Osteoblast (primary cell): ENCODE results near the gene KIF9. TPM values are rescaled to one million over a fixed set of nuclear protein-coding genes. Genes with fewer than 3 reads are reported as not detected.
"Not testable (repeated sequence)": the region's sequence is repeated elsewhere in the genome, so short reads cannot be mapped to it uniquely, and the experiment has no call there.

ENCODE experiments used
- DNase-seq: peaks from one replicate; pipeline ENCODE4 v3.0.0; 2011; ENCODE audit warnings: low spot score, mixed read lengths; ENCODE audit not compliant: insufficient read length; ENCODE audit errors: missing footprints
- H2AFZ ChIP-seq: 2 replicates; pipeline ENCODE4 v1.6.0; 2011; ENCODE audit warnings: mild to moderate bottlenecking, low read length
- H3K27ac ChIP-seq: 2 replicates; pipeline ENCODE4 v1.5.1; 2011; ENCODE audit warnings: mild to moderate bottlenecking, low read depth, low read length, moderate library complexity
- H3K27me3 ChIP-seq: 2 replicates; pipeline ENCODE4 v1.6.0; 2012; ENCODE audit warnings: mild to moderate bottlenecking, control low read depth, inconsistent platforms, low read length, moderate library complexity; ENCODE audit not compliant: insufficient read depth
- H3K36me3 ChIP-seq: 2 replicates; pipeline ENCODE4 v1.5.1; 2011; ENCODE audit warnings: mild to moderate bottlenecking, low read length, control low read depth, moderate library complexity; ENCODE audit not compliant: insufficient read depth
- H3K4me1 ChIP-seq: 2 replicates; pipeline ENCODE4 v1.5.1; 2011; ENCODE audit warnings: mild to moderate bottlenecking, low read length, control low read depth, moderate library complexity; ENCODE audit not compliant: insufficient read depth
- H3K4me2 ChIP-seq: 2 replicates; pipeline ENCODE4 v1.6.0; 2011; ENCODE audit warnings: mild to moderate bottlenecking, low read length; ENCODE audit not compliant: insufficient read depth
- H3K4me3 ChIP-seq: fragments of 200-600 bp; sonication (generic); 3 replicates; pipeline ENCODE4 v1.5.1; 2012; ENCODE audit warnings: mild to moderate bottlenecking, low read length, inconsistent platforms; ENCODE audit not compliant: insufficient read depth
- H3K79me2 ChIP-seq: 2 replicates; pipeline ENCODE4 v1.6.0; 2012; ENCODE audit warnings: mild to moderate bottlenecking, low read length, control low read depth, inconsistent platforms; ENCODE audit not compliant: insufficient read depth
- H3K9me3 ChIP-seq: 2 replicates; pipeline ENCODE4 v1.5.1; 2011; ENCODE audit warnings: low read depth, low read length, control low read depth
- H4K20me1 ChIP-seq: 2 replicates; pipeline ENCODE4 v1.6.0; 2012; ENCODE audit warnings: mild to moderate bottlenecking, low read length, control low read depth; ENCODE audit not compliant: insufficient read depth
- total RNA-seq: library from RNA; depleted of rRNA; stranded (reverse); fragments of >200 nt; gene quantifications from 2 replicates; pipeline ENCODE4 v1.2.3, GENCODE V29; 2012
- TF ChIP-seq, protein P1 (sequence below): IDR thresholded peaks from 2 replicates; pipeline ENCODE4 v1.5.1; 2011; ENCODE audit warnings: mild to moderate bottlenecking, low read depth, low read length, moderate library complexity; ENCODE audit errors: extremely low read depth

Gene KIF9
- total RNA-seq, 1 donor, result 5.1 TPM

DNA sequence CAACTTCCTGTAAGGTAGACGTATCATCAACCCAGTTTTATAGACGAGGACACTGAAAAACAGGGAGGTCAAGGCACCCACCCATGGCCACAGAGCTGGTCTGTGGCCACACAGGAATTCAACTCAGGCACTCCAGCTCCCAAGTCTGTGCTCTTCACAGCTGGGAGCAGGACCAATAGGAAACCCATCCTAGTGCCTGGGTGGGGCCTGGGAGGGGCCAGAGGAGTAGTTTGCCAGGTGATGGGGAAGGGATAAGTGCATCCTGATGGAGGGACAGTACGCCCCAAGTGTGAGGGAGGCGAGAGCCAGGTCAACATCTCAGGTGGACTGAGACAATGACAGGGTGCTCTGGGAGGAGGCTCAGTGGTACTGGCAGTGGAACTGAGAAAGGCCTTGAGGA lies 22.0 kb downstream of the KIF9 start:
- DNase-seq, result no peak
- TF ChIP-seq, protein P1, sequence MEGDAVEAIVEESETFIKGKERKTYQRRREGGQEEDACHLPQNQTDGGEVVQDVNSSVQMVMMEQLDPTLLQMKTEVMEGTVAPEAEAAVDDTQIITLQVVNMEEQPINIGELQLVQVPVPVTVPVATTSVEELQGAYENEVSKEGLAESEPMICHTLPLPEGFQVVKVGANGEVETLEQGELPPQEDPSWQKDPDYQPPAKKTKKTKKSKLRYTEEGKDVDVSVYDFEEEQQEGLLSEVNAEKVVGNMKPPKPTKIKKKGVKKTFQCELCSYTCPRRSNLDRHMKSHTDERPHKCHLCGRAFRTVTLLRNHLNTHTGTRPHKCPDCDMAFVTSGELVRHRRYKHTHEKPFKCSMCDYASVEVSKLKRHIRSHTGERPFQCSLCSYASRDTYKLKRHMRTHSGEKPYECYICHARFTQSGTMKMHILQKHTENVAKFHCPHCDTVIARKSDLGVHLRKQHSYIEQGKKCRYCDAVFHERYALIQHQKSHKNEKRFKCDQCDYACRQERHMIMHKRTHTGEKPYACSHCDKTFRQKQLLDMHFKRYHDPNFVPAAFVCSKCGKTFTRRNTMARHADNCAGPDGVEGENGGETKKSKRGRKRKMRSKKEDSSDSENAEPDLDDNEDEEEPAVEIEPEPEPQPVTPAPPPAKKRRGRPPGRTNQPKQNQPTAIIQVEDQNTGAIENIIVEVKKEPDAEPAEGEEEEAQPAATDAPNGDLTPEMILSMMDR, result no peak
- Histone ChIP-seq H3K4me3 (no peak overlapping the region), H3K4me2 (no peak overlapping the region), H3K4me1 (no peaks in the 10 kb centered on the region), H3K36me3 (no peaks in the 10 kb centered on the region), H3K9me3 (no peaks in the 10 kb centered on the region), H3K27ac (no peak overlapping the region), H3K27me3 (peaks cover 2% of the 10 kb centered on the region), H4K20me1 (no peaks in the 10 kb centered on the region), H2AFZ (no peak overlapping the region), H3K79me2 (no peaks in the 10 kb centered on the region)

DNA sequence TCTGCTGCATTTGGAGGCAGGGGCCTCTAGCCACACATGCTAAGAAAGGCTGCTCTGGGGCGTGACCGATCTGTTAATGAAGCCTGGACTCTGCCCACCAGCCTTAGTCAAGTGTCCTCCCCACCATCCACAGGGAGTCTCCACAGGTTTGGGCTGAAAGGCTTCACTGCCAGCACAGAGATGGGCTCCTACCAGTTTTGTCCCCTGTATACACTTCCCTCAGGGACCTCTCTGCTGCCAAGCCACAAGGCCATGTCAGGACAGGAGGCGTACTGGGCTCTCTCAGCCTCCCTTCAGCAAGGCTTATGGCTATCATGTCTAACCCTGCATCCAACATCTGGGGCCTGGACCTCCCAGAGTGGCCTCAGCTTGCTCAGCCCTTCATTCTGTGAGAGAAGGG lies 23.5 kb downstream of the KIF9 start:
- Histone ChIP-seq H4K20me1 (no peaks in the 10 kb centered on the region), H2AFZ (no peak overlapping the region), H3K36me3 (no peaks in the 10 kb centered on the region), H3K27ac (no peak overlapping the region), H3K4me3 (no peak overlapping the region), H3K4me1 (no peaks in the 10 kb centered on the region), H3K4me2 (no peak overlapping the region), H3K27me3 (peaks cover 2% of the 10 kb centered on the region), H3K9me3 (no peaks in the 10 kb centered on the region), H3K79me2 (no peaks in the 10 kb centered on the region)
- TF ChIP-seq, protein P1, result no peak
- no peak for DNase-seq

DNA sequence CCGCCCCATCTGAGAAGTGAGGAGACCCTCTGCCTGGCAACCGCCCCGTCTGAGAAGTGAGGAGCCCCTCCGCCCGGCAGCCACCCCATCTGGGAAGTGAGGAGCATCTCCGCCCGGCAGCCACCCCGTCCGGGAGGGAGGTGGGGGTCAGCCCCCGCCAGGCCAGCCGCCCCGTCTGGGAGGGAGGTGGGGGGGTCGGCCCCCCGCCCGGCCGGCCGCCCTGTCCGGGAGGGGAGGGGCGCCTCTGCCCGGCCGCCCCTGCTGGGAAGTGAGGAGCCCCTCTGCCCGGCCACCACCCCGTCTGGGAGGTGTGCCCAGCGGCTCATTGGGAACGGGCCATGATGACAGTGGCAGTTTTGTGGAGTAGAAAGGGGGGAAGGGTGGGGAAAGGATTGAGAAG lies 26.3 kb downstream of the KIF9 start:
- not testable (repeated sequence) for H3K27ac ChIP-seq, H3K4me1 ChIP-seq, H2AFZ ChIP-seq, H4K20me1 ChIP-seq, DNase-seq, H3K4me3 ChIP-seq, H3K9me3 ChIP-seq, H3K27me3 ChIP-seq, H3K79me2 ChIP-seq, H3K36me3 ChIP-seq, H3K4me2 ChIP-seq

DNA sequence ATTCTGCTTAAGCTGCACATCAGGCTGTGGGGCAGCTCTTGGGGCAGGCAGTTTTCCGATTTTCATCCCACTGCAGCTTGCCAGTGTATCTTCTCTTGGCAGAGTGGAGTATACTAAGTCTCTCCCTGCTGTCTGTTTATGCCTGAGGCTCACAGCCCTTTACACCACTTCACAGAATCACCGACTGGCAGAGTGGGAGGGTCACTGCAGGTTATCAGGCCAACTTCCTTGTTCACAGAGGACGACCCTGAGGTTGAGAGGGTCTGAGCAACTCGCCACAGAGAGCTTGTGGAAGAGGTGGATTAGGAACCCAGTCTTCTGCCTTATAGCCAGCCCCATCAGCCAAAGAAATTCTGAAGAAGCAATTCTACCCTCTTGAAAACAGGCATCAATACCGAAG lies 30.9 kb downstream of the KIF9 start:
- DNase-seq, result no peak
- TF ChIP-seq, protein P1, result no peak

DNA sequence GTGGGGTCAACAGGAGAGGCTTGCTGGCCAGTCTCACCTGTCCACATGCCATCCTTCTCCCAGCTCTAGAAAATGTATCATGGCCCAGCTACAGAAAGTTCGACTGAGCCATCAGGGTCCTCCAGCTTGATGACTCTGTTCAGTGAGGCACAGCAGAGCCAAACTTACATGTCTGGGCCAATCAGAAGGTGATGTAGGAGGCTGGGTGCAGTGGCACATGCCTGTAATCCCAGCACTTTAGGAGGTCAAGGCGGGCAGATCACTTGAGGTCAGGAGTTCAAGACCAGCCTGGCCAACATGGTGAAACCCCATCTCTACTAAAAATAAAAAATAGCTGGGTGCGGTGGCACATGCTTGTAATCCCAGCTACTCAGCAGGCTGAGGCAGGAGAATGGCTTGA lies 31.5 kb downstream of the KIF9 start:
- not testable (repeated sequence) for H4K20me1 ChIP-seq, H3K79me2 ChIP-seq, H3K27ac ChIP-seq, H3K4me1 ChIP-seq, H3K27me3 ChIP-seq, H3K4me2 ChIP-seq, H2AFZ ChIP-seq, H3K9me3 ChIP-seq, H3K36me3 ChIP-seq, DNase-seq, H3K4me3 ChIP-seq

More for the DNA sequence above, 30.9 kb downstream of the KIF9 start:
- no peak overlapping the region for H3K27ac ChIP-seq
- no peaks in the 10 kb centered on the region for H4K20me1 ChIP-seq
- no peaks in the 10 kb centered on the region for H3K9me3 ChIP-seq
- H3K4me2 ChIP-seq, result no peak overlapping the region
- no peak overlapping the region for H2AFZ ChIP-seq
- H3K36me3 ChIP-seq, result no peaks in the 10 kb centered on the region
- H3K27me3 ChIP-seq, result no peaks in the 10 kb centered on the region
- no peaks in the 10 kb centered on the region for H3K4me1 ChIP-seq
- H3K4me3 ChIP-seq, result no peak overlapping the region
- no peaks in the 10 kb centered on the region for H3K79me2 ChIP-seq
